Trophoblast cell (in vitro differentiated cells and primary cell): ENCODE data around the gene EDAR.

Experiments
- DNase-seq, 2 donors: peaks; one replicate each; pipeline ENCODE4 v3.0.0-alpha.2; 2016
- H2AFZ ChIP-seq: 2 replicates; pipeline ENCODE4 v1.6.1; 2013; ENCODE audit warnings: low read length, moderate library complexity, mild to moderate bottlenecking; ENCODE audit not compliant: insufficient read depth, poor library complexity
- H2AK5ac ChIP-seq: 2 replicates; pipeline ENCODE4 v1.6.1; 2013; ENCODE audit warnings: mild to moderate bottlenecking, low read length
- H2BK120ac ChIP-seq: 2 replicates; pipeline ENCODE4 v1.6.1; 2013; ENCODE audit warnings: low read length, mild to moderate bottlenecking, moderate library complexity; ENCODE audit not compliant: insufficient read depth, poor library complexity
- H2BK12ac ChIP-seq: 2 replicates; pipeline ENCODE4 v1.6.1; 2013; ENCODE audit warnings: mild to moderate bottlenecking, low read length, moderate library complexity
- H2BK5ac ChIP-seq: 2 replicates; pipeline ENCODE4 v1.6.1; 2013; ENCODE audit warnings: low read length, low read depth, moderate library complexity, mild to moderate bottlenecking; ENCODE audit not compliant: poor library complexity
- H3K14ac ChIP-seq: 2 replicates; pipeline ENCODE4 v1.6.1; 2013; ENCODE audit warnings: mild to moderate bottlenecking, low read length
- H3K18ac ChIP-seq: 2 replicates; pipeline ENCODE4 v1.6.1; 2013; ENCODE audit warnings: mild to moderate bottlenecking, low read length
- H3K23ac ChIP-seq: 2 replicates; pipeline ENCODE4 v1.6.1; 2013; ENCODE audit warnings: low read length
- H3K27ac ChIP-seq: 2 replicates; pipeline ENCODE4 v1.5.1; 2013; ENCODE audit warnings: low read depth, mild to moderate bottlenecking, inconsistent platforms, low read length, moderate library complexity
- H3K27me3 ChIP-seq: 2 replicates; pipeline ENCODE4 v1.6.1; 2013; ENCODE audit warnings: inconsistent platforms, mild to moderate bottlenecking, low read length, moderate library complexity; ENCODE audit not compliant: insufficient read depth
- H3K36me3 ChIP-seq, 2 experiments: 1 replicate in 1 of 2; 2 replicates in 1 of 2; pipeline ENCODE4 v1.6.1; 2013; ENCODE audit warnings: low read length in 2 of 2, mild to moderate bottlenecking in 2 of 2, moderate library complexity in 1 of 2; ENCODE audit not compliant: insufficient read depth in 2 of 2, control insufficient read depth in 1 of 2
- H3K4ac ChIP-seq: 2 replicates; pipeline ENCODE4 v1.6.1; 2013; ENCODE audit warnings: low read depth, mild to moderate bottlenecking, low read length, moderate library complexity
- H3K4me1 ChIP-seq, 2 experiments: 1 replicate in 1 of 2; 2 replicates in 1 of 2; pipeline ENCODE4 v1.6.1; 2013; ENCODE audit warnings: low read length in 2 of 2, mild to moderate bottlenecking in 2 of 2, moderate library complexity in 1 of 2; ENCODE audit not compliant: insufficient read depth in 2 of 2, control insufficient read depth in 1 of 2
- H3K4me2 ChIP-seq: 2 replicates; pipeline ENCODE4 v1.6.1; 2013; ENCODE audit warnings: inconsistent platforms, mild to moderate bottlenecking, low read length, moderate library complexity
- H3K4me3 ChIP-seq: 2 replicates; pipeline ENCODE4 v1.5.1; 2013; ENCODE audit warnings: mild to moderate bottlenecking, low read depth, low read length, inconsistent platforms
- H3K79me1 ChIP-seq: one replicate; pipeline ENCODE4 v1.6.1; 2013; ENCODE audit warnings: low read length
- H3K79me2 ChIP-seq: 2 replicates; pipeline ENCODE4 v1.6.1; 2013; ENCODE audit warnings: low read length, mild to moderate bottlenecking; ENCODE audit not compliant: control insufficient read depth, insufficient read depth, poor library complexity
- H3K9ac ChIP-seq: 2 replicates; pipeline ENCODE4 v1.6.1; 2013; ENCODE audit warnings: mild to moderate bottlenecking, low read length
- H3K9me3 ChIP-seq: 2 replicates; pipeline ENCODE4 v1.6.1; 2013; ENCODE audit warnings: low read depth, mild to moderate bottlenecking, control low read depth, inconsistent platforms, low read length; ENCODE audit not compliant: insufficient read depth
- H4K12ac ChIP-seq: 2 replicates; pipeline ENCODE4 v1.6.1; 2013; ENCODE audit warnings: low read depth, mild to moderate bottlenecking, low read length, moderate library complexity
- H4K8ac ChIP-seq: 2 replicates; pipeline ENCODE4 v1.6.1; 2013; ENCODE audit warnings: low read depth, mild to moderate bottlenecking, low read length, moderate library complexity
- H4K91ac ChIP-seq: one replicate; pipeline ENCODE4 v1.6.1; 2013; ENCODE audit warnings: low read depth, mild to moderate bottlenecking, low read length, moderate library complexity
- WGBS: extraction: QIAGEN DNeasy Blood & Tissue Kit; methylation state at CpG from one replicate; pipeline ENCODE4 v1.1.7; 2013; ENCODE audit warnings: missing lambda C conversion rate; ENCODE audit not compliant: insufficient read length, insufficient coverage; ENCODE audit errors: extremely low coverage; 5-methylcytosine and 5-hydroxymethylcytosine counted together

The EDAR gene

GRCh38 chr2:109013051-109013450 is 24.0 kb upstream of the EDAR start:
- Histone ChIP-seq H3K4me3 (no peak overlapping the region), H3K9ac (no peak overlapping the region), H3K23ac (no peak overlapping the region), H3K4me1 (no peaks in the 10 kb centered on the region), H2AK5ac (no peak overlapping the region), H3K79me2 (no peaks in the 10 kb centered on the region), H4K8ac (no peak overlapping the region), H2BK5ac (no peak overlapping the region), H3K4me2 (no peak overlapping the region), H4K91ac (no peak overlapping the region), H2BK12ac (no peak overlapping the region), H3K36me3 (no peaks in the 10 kb centered on the region), H3K18ac (no peak overlapping the region), H3K27ac (no peak overlapping the region), H4K12ac (no peak overlapping the region), H3K4ac (no peak overlapping the region), H3K27me3 (no peaks in the 10 kb centered on the region), H3K9me3 (no peaks in the 10 kb centered on the region), H3K79me1 (no peaks in the 10 kb centered on the region), H2BK120ac (no peak overlapping the region), H2AFZ (no peak overlapping the region), H3K14ac (no peak overlapping the region)
- DNase-seq = no peak
- WGBS = no CpG with 5 or more reads among the region's 5 CpGs

DNA sequence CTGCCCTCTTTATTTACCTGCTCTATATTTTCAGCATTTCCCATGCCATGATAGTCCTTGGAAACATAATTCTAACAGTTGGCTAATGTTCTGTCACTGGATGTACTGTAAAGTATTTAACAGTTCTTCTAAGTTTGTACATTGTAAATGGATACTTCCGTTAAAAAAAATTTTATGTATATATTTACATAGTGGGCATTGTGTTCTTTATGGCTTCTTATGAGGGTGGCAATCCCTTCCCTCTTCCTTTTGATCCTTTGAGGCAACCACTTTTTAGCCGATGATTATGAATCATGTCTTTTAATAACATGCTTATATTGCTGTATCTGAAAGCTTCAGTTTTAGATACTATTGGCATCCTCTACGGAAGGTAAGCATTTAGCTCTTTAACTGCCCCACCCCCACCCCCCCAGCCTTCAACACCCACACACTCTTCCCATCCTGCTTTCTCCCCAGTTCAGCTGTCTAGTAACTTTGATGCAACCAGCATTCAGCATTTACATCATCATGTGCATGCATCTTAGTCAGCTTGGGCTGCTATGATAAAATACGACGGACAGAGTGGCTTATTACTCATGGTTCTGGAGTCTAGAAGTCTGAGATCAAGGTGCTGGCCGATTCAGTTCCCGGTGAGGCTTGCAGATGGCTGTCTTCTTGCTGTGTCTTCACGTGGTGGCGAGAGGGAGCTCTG is 21.0 kb upstream of the EDAR start:
- Histone ChIP-seq H3K9me3 (no peaks in the 10 kb centered on the region), H2BK120ac (no peak overlapping the region), H3K4me3 (no peak overlapping the region), H2BK5ac (no peak overlapping the region), H3K27me3 (no peaks in the 10 kb centered on the region), H2AFZ (no peak overlapping the region), H3K79me1 (no peaks in the 10 kb centered on the region), H4K12ac (no peak overlapping the region), H4K91ac (no peak overlapping the region), H2BK12ac (no peak overlapping the region), H4K8ac (no peak overlapping the region), H3K36me3 (no peaks in the 10 kb centered on the region), H2AK5ac (no peak overlapping the region), H3K9ac (no peak overlapping the region), H3K27ac (no peak overlapping the region), H3K23ac (no peak overlapping the region), H3K79me2 (no peaks in the 10 kb centered on the region), H3K18ac (no peak overlapping the region), H3K4me1 (no peaks in the 10 kb centered on the region), H3K4ac (no peak overlapping the region), H3K14ac (no peak overlapping the region), H3K4me2 (no peak overlapping the region)
- WGBS = no CpG with 5 or more reads among the region's 9 CpGs
- DNase-seq = peak; percentile 45 to 58

DNA sequence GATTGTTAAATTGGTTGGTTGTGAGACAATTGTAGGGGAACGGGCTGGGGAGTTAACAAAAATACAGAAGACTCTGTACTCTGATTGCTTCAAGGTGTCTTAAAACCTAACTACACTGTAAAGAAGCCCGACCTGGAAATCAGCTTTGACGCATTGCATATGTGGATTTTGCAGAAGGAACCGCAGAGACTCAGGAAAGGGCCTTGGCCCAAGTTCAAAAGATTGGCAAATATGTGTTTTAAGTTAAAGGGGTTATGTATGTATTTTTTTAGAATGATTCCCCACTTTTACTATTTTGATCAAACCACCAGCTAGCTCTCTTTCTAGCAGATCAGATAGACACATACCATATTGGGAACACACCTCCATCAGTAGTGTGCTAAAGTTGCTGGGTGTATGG is 18.0 kb upstream of the EDAR start:
- H3K14ac ChIP-seq = no peak overlapping the region
- no peaks in the 10 kb centered on the region for H3K79me2 ChIP-seq
- H2BK120ac ChIP-seq = no peak overlapping the region
- H4K91ac ChIP-seq = no peak overlapping the region
- no peak for DNase-seq
- H2AFZ ChIP-seq = no peak overlapping the region
- 100% methylated on average over 1 of the region's 4 CpGs for WGBS
- no peak overlapping the region for H2BK5ac ChIP-seq
- no peak overlapping the region for H3K4me3 ChIP-seq
- H3K4me1 ChIP-seq = no peaks in the 10 kb centered on the region
- H3K27ac ChIP-seq = no peak overlapping the region
- no peaks in the 10 kb centered on the region for H3K27me3 ChIP-seq
- H2BK12ac ChIP-seq = no peak overlapping the region
- no peak overlapping the region for H2AK5ac ChIP-seq
- H4K8ac ChIP-seq = no peak overlapping the region
- H3K4me2 ChIP-seq = no peak overlapping the region
- no peak overlapping the region for H3K4ac ChIP-seq
- no peaks in the 10 kb centered on the region for H3K36me3 ChIP-seq
- H4K12ac ChIP-seq = no peak overlapping the region
- H3K18ac ChIP-seq = no peak overlapping the region
- no peaks in the 10 kb centered on the region for H3K9me3 ChIP-seq
- no peak overlapping the region for H3K23ac ChIP-seq
- no peak overlapping the region for H3K9ac ChIP-seq
- H3K79me1 ChIP-seq = no peaks in the 10 kb centered on the region

- H3K18ac ChIP-seq = no peak overlapping the region
- H3K27me3 ChIP-seq = no peaks in the 10 kb centered on the region
- no peaks in the 10 kb centered on the region for H3K4me1 ChIP-seq
- no peaks in the 10 kb centered on the region for H3K9me3 ChIP-seq
- no peak overlapping the region for H3K9ac ChIP-seq
- no peak overlapping the region for H4K8ac ChIP-seq
- no peak overlapping the region for H2AK5ac ChIP-seq
- no peak overlapping the region for H2BK5ac ChIP-seq
- H3K14ac ChIP-seq = no peak overlapping the region
- no peak overlapping the region for H2BK12ac ChIP-seq
- no peak overlapping the region for H3K4ac ChIP-seq
- H2AFZ ChIP-seq = no peak overlapping the region
- H4K12ac ChIP-seq = no peak overlapping the region
- H3K23ac ChIP-seq = no peak overlapping the region
- H3K79me1 ChIP-seq = no peaks in the 10 kb centered on the region
- no peak overlapping the region for H2BK120ac ChIP-seq
- H3K27ac ChIP-seq = no peak overlapping the region
- H3K79me2 ChIP-seq = no peaks in the 10 kb centered on the region
- DNase-seq = no peak
- H4K91ac ChIP-seq = no peak overlapping the region
- no CpG with 5 or more reads among the region's 20 CpGs for WGBS
- H3K4me2 ChIP-seq = no peak overlapping the region
- no peak overlapping the region for H3K4me3 ChIP-seq
- no peaks in the 10 kb centered on the region for H3K36me3 ChIP-seq
These were observed 16.7 kb upstream of the EDAR start for GRCh38 chr2:109005686-109006204.
